RWPE1 (cell line): ENCODE results near the gene RIMBP2.

Experiments
- CTCF ChIA-PET: fragments of 350-600 bp; sonication (Branson Sonifier 250); formaldehyde crosslinking; extraction: SDS; loops from one replicate; lab custom pipeline; 2021; lab: Yijun Ruan, JAX
- POLR2A ChIA-PET: fragments of 400-600 bp; formaldehyde crosslinking; extraction: SDS; loops from one replicate; lab custom pipeline; 2020; ENCODE audit warnings: antibody characterized with exemption; ENCODE audit not compliant: low non-redundant PET; lab: Yijun Ruan, JAX
- DNase-seq: peaks from one replicate; pipeline ENCODE4 v3.0.0; 2012; ENCODE audit warnings: low spot score
- H3K27ac ChIP-seq: fragments of 450-650 bp; 2 replicates; pipeline ENCODE4 v1.5.1; 2017
- TF ChIP-seq, protein P1 (sequence below): fragments of 450-650 bp; conservative IDR thresholded peaks from 2 replicates; pipeline ENCODE4 v1.5.1; 2017; ENCODE audit warnings: low read depth, mild to moderate bottlenecking

Gene RIMBP2

DNA sequence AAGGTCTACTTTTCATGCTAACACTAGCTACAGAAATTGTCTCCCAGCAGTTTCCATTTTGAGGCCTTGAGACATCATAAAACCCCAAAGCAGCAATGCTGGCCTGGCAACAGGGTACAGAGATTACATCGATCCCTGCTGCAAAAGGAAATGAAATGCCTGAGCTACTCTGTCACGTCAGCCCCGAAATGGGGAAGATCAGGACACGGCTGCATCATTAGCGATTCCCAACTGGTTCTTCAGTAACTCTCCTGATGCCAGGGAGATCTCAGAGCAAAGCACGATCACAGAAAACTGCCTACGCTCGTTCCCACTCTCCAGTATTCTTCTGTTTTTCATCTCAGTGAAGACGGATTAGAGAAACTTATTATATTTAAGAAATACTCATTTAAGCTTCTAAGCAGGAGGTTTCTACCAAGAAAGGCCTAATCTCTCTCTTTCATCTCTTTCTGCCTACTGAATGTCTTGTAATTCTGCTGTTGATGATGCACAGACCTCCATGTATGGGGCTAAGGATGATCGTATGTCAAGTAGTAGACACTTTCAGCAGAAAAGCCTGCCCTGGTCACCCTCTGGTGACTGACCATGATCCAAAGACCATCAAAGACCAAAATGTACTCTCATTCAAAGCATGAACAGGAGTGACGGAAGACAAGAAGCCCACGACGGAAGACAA lies 168.5 kb downstream of the RIMBP2 start:
- H3K27ac ChIP-seq, result no peak overlapping the region
- CTCF ChIA-PET, result no interaction called here
- POLR2A ChIA-PET, result no interaction called here
- TF ChIP-seq, protein P1, sequence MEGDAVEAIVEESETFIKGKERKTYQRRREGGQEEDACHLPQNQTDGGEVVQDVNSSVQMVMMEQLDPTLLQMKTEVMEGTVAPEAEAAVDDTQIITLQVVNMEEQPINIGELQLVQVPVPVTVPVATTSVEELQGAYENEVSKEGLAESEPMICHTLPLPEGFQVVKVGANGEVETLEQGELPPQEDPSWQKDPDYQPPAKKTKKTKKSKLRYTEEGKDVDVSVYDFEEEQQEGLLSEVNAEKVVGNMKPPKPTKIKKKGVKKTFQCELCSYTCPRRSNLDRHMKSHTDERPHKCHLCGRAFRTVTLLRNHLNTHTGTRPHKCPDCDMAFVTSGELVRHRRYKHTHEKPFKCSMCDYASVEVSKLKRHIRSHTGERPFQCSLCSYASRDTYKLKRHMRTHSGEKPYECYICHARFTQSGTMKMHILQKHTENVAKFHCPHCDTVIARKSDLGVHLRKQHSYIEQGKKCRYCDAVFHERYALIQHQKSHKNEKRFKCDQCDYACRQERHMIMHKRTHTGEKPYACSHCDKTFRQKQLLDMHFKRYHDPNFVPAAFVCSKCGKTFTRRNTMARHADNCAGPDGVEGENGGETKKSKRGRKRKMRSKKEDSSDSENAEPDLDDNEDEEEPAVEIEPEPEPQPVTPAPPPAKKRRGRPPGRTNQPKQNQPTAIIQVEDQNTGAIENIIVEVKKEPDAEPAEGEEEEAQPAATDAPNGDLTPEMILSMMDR, result no peak
- no peak for DNase-seq

DNA sequence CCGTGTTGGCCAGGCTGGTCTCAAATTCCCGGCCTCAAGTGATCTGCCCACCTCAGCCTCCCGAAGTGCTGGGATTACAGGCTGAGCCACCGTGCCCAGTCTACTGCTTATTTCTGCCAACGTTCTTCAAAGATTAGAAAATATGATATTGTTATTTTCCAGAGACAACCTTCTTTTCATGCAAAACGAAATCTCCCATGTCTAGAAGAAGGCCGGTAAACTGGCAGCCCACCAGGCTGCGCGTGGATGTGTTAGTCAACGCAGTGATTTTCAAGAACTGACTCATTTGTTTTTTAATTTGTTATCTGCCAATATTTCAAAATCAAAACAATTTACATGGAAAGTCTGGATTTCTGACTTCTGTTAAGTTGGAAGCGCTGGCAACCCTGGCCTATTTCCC lies 169.6 kb downstream of the RIMBP2 start:
- DNase-seq, result no peak
- ChIA-PET CTCF (no interaction called here), POLR2A (no interaction called here)
- TF ChIP-seq, protein P1, result no peak
- H3K27ac ChIP-seq, result no peak overlapping the region

DNA sequence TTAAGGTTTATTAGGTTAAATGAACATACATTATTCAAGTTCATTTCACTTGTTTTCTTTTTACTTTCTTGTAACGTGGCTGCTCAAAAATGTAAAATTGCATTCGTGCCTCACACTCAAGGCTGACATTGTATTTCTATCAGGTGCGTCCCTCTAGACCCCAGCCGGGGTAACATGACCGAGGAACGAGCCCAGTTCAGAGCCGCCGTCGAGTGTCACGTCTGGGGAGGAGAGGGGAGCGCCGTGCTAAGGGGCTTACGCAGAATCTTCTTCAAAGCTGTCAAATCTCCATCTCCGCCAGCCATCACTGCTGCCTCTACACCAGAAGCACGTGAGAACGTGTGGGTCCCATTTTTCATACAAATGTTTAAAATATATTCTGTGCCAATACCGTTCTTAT lies 170.6 kb downstream of the RIMBP2 start:
- ChIA-PET POLR2A (no interaction called here), CTCF (interaction anchor here (0.6 kb wide), 1 partner anchor 203 kb away, joined by 4 read pairs; no protein-coding TSS in a partner anchor)
- TF ChIP-seq, protein P1, result no peak
- DNase-seq, result no peak
- H3K27ac ChIP-seq, result no peak overlapping the region

DNA sequence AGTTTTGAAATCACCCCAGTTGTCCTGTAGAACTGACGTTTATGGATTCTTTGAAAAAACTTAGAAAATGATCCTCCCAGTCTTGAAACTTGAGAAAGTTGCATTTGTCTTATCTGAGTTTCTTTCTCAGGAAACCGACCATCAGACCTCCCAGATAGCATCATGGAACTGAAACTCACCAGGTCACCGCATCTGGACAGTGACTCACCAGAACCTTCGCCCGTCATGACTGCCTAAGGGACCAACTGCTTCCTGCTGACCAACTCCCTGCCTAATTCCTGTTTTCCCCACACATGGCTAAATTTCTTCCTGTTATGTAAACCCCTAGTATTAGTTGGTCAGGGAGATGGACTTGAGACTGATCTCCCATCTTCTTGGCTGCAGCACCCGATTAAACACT lies 175.7 kb downstream of the RIMBP2 start:
- DNase-seq, result no peak

DNA sequence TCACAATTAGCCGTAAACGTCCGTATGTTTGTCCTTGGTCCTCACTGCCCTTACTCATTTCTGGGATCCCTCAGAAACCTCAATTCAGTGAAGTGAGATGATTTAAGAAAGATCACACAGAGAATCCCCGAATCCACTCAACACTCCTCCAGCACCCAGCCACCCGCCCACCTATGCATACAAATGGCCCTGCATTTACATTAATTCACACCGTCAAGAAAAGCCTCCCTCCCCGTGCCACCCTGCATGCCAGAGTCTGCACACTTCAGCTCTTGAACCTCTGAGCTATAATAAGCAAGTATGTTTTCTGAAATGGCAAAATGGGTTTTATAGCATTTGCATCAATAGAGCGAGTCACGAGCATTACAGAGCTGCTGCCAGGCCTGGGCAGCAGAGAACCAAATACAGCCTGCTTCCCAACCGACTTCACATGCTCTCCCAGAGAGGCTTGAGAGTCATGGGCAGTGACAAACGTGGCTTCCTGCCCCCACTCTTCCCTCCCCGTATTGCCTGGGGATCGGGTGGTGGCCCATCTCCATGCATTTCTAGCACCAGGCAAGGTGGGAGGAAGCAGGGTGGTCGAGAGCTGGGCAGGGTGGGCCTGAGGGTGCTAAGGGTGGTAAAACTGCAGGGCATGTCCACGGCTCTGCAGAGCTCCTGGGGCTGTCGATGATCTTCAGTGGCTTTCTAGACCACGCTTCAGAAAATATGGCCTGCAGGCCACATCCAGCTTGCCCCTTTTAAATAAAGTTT lies 177.6 kb downstream of the RIMBP2 start:
- ChIA-PET CTCF (no interaction called here), POLR2A (interaction anchor here (0.8 kb wide), 1 partner anchor 31 kb away, joined by 3 read pairs; no protein-coding TSS in a partner anchor)
- H3K27ac ChIP-seq, result no peak overlapping the region
- DNase-seq, result no peak
- TF ChIP-seq, protein P1, result no peak

More for the DNA sequence above, 175.7 kb downstream of the RIMBP2 start:
- H3K27ac ChIP-seq, result no peak overlapping the region
- CTCF ChIA-PET, result no interaction called here
- TF ChIP-seq, protein P1, result no peak
- POLR2A ChIA-PET, result no interaction called here

DNA sequence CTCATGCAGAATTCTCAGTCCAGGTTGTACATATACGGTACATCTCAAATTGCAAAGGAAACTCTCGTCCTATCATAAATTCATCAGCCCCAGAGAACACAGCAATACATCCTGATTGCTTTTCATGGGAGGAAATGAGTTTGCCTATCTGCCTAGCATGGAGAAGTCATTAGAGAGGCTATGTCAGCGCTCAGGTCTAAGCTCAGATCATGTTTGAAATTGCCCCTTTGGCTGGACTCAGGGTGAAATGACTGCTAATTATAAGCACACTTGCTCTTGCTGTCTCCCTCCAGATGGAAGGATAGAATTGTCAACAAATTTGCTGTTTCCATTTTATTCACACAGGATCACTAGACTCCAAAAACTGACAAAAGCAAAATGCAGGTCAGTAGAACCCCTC lies 178.4 kb downstream of the RIMBP2 start:
- ChIA-PET CTCF (no interaction called here), POLR2A (interaction anchor here (0.8 kb wide), 1 partner anchor 30 kb away, joined by 3 read pairs; no protein-coding TSS in a partner anchor)
- TF ChIP-seq, protein P1, result no peak
- no peak overlapping the region for H3K27ac ChIP-seq
- no peak for DNase-seq
